HG02970 (cell line): ENCODE results near the gene NR3C2.
"Not testable (repeated sequence)": the region's sequence is repeated elsewhere in the genome, so short reads cannot be mapped to it uniquely, and the experiment has no call there.

Source experiments
- ATAC-seq: cut with Tn5 transposase; IDR thresholded peaks from one replicate; pipeline ENCODE4 v1.9.1; 2021; ENCODE audit warnings: mild to moderate bottlenecking, moderate library complexity, moderate number of reproducible peaks; ENCODE audit not compliant: unreplicated experiment, low FRiP score

NR3C2 gene

GRCh38 chr4:148090503-148091476 is 351.4 kb downstream of the NR3C2 start:
- no peak for ATAC-seq

DNA sequence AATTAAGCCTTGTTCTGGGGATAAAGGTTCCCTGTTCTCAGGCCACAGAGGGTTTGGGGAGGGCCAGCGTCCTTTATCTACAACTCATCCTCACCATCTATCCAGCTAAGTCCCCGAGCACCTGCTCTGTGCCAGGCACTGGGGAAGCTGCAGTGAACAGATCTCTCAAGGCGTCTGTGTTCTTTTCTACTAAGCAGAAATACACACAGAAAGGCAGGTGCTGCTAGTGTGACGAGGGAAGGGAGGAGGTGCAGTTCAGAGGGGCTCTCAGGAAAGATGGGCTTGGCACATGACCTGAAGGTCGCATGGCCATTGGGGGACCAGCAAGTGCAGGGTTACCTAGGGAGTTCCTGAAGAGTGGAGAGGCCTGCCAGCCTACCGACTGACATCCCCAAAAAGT is 352.2 kb downstream of the NR3C2 start:
- ATAC-seq: no peak

DNA sequence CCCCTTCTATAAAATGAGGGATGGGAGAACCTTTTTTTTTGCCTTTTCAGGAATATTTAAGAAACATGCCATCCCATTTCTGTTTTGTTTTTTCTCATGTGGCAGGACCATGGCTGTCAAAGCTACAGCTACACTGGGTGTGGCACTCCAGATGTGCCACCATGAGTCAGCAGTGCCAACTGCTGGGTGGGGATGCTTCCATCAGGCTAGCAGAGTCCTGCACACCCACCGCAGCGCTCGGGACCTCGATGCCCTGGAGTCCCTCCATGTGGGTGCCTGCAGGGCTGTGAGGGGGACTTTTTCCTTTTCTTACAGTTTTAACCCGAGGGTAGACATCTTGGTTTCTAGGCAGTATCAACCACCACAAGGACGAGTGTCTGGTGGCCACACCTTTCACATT is 352.6 kb downstream of the NR3C2 start:
- no peak for ATAC-seq

DNA sequence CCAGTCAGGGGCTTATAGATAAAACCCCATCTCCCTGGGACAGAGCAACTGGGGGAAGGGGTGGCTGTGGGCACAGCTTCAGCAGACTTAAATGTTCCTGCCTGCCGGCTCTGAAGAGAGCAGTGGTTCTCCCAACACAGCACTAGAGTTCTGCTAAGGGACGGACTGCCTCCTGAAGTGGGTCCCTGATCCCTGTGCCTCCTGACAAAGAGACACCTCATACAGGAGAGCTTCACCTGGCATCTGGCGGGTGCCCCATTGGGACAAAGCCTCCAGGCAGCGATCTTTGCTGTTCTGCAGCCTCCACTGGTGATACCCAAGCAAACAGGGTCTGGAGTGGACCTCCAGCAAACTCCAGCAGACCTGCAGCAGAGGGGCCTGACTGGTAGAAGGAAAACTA is 359.1 kb downstream of the NR3C2 start:
- ATAC-seq: not testable (repeated sequence)

DNA sequence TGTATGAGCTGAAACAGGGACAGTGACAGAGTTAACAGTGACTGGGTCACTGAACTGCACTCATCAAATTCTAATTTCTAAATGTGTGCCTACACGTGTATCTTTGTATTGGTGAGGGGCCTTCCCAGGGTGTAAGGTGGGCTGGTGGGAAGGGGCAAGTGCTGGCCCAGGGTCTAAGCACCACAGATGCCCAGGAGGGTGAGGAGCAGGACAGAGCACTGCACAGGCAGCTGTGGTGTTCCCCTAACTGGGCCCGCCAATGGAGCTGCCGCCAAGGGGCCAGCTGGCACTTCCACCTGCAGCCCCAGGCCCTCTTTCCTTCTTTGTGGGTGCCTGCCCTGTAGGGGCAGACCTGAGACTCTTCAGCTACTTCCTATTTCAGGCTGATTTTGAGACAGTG is 360.5 kb downstream of the NR3C2 start:
- no peak for ATAC-seq

DNA sequence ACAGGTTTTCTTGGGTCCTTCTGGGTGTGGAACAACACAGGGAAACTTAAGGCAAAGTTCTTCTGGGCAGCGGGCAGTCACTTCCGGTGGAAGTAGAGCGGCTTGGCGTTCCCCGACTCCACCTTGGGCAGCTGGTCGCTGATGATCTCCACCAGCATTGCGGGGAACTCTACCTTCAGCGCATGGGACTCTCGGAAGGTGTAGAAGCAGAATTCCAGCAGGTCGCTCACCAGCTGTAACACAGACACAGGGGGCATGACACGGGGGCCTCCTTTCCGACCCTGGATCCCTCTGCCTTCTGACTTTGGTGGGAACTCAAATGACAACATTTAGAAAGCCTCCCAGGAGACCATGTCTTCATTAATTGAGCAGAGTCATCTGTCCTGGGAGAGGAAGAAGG is 360.9 kb downstream of the NR3C2 start:
- ATAC-seq: no peak

GRCh38 chr4:148079961-148080360 is 362.3 kb downstream of the NR3C2 start:
- no peak for ATAC-seq

DNA sequence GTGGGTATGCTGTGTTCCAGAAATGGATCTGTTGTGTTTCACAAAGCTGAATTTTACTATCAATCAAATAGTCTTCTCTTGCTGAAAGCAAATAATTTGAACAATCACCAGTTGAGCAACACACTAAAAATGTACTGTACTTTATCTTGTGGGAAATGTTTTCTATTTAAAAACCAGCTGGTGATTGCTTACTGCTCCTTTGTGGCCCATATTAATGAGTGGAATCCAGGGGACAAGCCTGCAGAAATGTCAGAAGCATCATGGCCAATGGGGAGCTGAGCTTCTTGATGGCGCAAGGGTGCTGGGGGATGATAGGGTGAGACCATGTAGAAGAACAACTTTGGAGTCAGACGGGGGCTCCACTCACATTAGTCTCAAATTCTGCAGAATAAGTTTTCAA is 364.2 kb downstream of the NR3C2 start:
- no peak for ATAC-seq

DNA sequence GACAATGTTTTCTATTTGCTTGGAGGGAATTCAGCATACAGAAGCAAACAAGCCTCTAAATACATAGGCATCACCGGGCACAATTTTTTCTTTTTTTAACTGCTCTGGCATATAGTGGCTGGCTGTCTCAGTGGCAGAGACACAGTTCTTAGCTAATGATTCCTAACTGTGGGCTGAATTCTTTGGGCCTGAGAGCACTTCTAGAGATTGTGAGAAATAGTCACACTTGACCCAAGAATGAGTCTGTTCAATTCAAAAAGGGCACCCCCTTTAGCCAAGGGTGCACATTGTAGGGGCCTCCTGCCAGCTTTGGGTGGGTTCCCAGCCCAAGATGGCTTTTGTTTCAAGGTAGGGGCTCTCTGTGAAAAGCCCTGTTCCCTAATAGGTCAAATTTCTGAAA is 364.6 kb downstream of the NR3C2 start:
- no peak for ATAC-seq

DNA sequence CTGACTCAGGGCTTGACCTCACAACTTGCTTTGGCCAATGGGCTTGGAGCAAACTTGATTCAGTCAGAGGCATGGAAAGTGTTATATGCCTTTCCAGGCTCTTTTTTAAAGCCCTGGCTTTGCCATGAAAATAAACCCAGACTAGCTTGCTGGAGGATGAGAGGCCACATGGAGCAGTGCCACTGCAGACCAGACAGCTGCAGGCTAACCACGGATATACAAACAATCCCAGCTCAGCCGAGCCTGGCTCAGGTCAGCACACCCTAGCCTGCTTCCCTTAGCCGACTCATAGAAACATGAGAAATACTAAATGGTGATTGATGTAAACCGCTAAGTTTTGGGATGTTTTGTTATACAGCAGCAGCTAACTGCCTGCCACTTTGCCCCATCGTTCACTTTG is 365.2 kb downstream of the NR3C2 start:
- no peak for ATAC-seq

GRCh38 chr4:148075438-148075837 is 366.8 kb downstream of the NR3C2 start:
- ATAC-seq: no peak

DNA sequence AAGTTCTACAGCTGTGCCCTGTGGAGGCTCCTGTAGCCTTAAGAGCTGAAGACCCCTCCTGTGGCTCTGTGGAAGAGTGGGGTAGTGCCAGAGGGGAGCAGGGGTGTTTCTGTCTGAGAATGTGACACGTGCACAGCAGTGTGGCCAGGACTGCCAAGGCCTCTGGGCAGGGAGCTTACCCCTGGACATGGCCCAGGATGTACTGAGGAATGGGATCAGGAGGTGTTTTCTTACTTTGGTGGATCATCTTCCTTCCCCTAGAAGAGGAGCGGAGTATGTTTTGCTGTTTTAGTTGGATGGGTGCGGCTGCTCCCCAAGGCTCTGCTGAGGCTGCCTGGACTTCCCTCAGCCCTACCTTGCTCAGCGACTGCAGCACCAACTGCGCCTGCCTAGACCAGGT is 367.8 kb downstream of the NR3C2 start:
- ATAC-seq: no peak

DNA sequence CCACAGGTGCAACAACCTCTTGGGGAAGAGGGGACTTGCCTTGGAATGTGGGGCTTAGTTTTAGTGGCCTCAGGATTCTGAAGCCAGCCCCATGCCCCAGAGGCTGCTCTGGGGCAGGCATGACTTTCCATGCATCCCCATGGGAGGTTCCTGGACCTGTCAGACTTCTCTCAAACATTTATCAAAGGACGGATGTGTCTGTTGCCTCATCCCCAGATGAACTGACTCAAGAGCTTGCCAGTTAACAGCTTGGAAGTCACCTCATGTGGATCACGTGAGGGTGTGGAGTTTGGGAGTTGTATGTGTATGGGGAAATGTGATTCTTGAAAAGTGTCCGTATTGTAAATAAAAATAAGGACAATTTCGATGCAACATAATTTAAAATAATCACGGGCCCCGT is 368.9 kb downstream of the NR3C2 start:
- ATAC-seq: no peak

DNA sequence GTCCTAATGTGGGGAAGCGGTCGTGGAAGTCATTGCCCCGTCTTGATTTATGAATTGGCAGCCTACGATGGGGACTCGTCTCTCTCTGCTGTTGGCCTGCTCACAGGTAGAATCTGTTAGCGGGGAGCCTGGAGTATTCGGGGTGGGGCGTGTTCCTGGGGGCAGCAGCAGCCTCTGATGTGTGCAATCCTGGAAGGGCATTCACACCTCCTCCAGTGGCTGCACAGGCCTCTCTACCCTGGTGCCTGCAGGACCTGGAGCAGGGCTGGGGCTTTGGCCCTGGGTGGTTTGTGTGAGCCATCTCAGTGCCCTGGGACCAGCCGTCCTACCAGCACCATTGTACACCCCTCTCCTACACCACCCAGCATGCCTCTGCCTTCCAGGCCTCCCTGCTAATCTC is 369.4 kb downstream of the NR3C2 start:
- ATAC-seq: no peak

DNA sequence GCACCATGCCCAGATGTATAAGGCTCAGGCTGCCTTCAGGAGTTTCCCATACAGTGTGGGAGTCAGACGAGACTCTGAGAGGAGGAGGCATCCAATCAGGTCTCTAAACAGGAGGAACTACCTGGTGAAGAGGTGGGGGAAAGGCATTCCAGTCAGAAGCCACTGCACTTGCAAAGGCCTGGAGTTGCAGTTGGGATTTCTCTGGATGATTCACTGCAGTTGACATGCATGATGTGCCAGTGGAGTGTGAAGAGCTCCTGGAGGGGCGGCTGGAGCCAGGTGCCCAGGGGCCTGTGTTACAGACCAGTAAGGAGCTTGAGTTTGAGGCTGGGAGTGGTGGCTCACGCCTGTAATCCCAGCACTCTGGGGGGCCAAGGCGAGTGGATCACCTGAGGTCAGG is 371.2 kb downstream of the NR3C2 start:
- no peak for ATAC-seq

- ATAC-seq: no peak
Observed at GRCh38 chr4:148069895-148070178, 372.4 kb downstream of the NR3C2 start.

- no peak for ATAC-seq
Observed at GRCh38 chr4:148069086-148069894, 372.9 kb downstream of the NR3C2 start.

- ATAC-seq: no peak
Observed at GRCh38 chr4:148068065-148068911, 373.9 kb downstream of the NR3C2 start.

DNA sequence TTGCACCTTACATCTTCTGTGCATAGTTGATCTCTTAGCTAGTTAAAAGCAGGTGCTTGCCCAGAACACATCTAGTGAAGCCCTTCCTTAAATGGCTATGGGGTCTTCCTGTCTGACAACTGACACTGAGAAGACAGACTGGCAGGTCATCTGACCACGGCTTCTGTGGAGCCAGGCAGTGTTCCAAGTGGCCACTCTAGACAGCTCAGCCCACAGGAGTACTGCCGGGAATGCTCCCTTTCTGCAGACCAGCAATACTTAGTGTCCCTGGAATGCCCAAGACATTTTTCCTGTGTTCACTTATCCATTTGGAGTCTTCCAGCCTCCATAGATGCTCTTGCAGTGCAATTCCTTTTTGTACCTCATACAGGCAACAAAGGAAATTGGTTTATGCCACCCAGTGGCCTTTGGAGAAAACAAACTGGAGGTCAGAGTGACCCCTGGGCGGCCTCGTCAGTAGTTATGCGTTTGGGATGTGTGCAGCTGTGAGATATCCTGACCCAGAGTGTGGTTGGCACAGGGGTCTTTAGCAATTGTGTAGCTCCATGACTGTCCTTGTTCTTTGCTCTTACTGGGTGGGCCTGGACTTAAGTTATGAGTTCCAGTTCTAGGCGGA is 374.8 kb downstream of the NR3C2 start:
- no peak for ATAC-seq

- ATAC-seq: no peak
Observed at GRCh38 chr4:148065075-148065474, 377.1 kb downstream of the NR3C2 start.
